ENCODE results near the gene GMPS. TPM values are rescaled to one million over a fixed set of nuclear protein-coding genes. Genes with fewer than 3 reads are reported as not detected.

GMPS gene
- total RNA-seq, 1 experiment from 2014 or later, result 185 TPM

- BruUV-seq (replicated peaks), result no TSS peak
These were observed 111.2 kb downstream of the GMPS start for GRCh38 chr3:155981669-155982068.

GRCh38 chr3:155983834-155984474, 113.5 kb downstream of the GMPS start:
- Histone ChIP-seq H3K36me3 (ENCODE audit: insufficient read depth, low read length, poor library complexity, severe bottlenecking) (no peaks in the 10 kb centered on the region), H3K27me3 (replicated peaks; ENCODE audit: insufficient read depth, low read depth, low read length, poor library complexity) (no peaks in the 10 kb centered on the region), H3K27ac (ENCODE audit: low read depth, low read length, poor library complexity, severe bottlenecking) (no peak overlapping the region), H3K4me1 (ENCODE audit: insufficient read depth, low read length, poor library complexity, severe bottlenecking) (no peaks in the 10 kb centered on the region), H3K9me3 (ENCODE audit: low read depth, low read length, poor library complexity, severe bottlenecking) (no peaks in the 10 kb centered on the region), H3K4me3 (ENCODE audit: low read depth, low read length, poor library complexity, severe bottlenecking) (no peak overlapping the region)
- CTCF ChIA-PET, result no interaction called here
- POLR2A ChIA-PET (ENCODE audit: low non-redundant PET), result no interaction called here
- intact Hi-C loops (cut with micrococcal nuclease; ENCODE audit: unreplicated experiment), result no loop called here
- TF ChIP-seq EZH2 (IDR thresholded peaks at IDR 0.05; ENCODE audit: borderline replicate concordance, low read depth, low read length, poor library complexity, severe bottlenecking), result no peak
- DNase-seq (ENCODE audit: low spot score), result no peak
- BruUV-seq (replicated peaks), result no TSS peak

More at GRCh38 chr3:155981669-155982068, 111.2 kb downstream of the GMPS start:
- no peak overlapping the region for H3K27ac ChIP-seq (ENCODE audit: low read depth, low read length, poor library complexity, severe bottlenecking)
- no peak for TF ChIP-seq EZH2 (IDR thresholded peaks at IDR 0.05; ENCODE audit: borderline replicate concordance, low read depth, low read length, poor library complexity, severe bottlenecking)
- no peak for TF ChIP-seq CTCF (conservative IDR thresholded peaks at IDR 0.05; ENCODE audit: low read depth, low read length)
- DNase-seq (ENCODE audit: low spot score), result no peak
- H3K27me3 ChIP-seq (replicated peaks; ENCODE audit: insufficient read depth, low read depth, low read length, poor library complexity), result no peaks in the 10 kb centered on the region
- no peak overlapping the region for H3K4me3 ChIP-seq (ENCODE audit: low read depth, low read length, poor library complexity, severe bottlenecking)
- intact Hi-C loops (cut with micrococcal nuclease; ENCODE audit: unreplicated experiment), result no loop called here
- no peaks in the 10 kb centered on the region for H3K36me3 ChIP-seq (ENCODE audit: insufficient read depth, low read length, poor library complexity, severe bottlenecking)
- ChIA-PET POLR2A (ENCODE audit: low non-redundant PET) (no interaction called here), CTCF (no interaction called here)
- no peaks in the 10 kb centered on the region for H3K4me1 ChIP-seq (ENCODE audit: insufficient read depth, low read length, poor library complexity, severe bottlenecking)
- H3K9me3 ChIP-seq (ENCODE audit: low read depth, low read length, poor library complexity, severe bottlenecking), result no peaks in the 10 kb centered on the region

- H3K9me3 ChIP-seq (ENCODE audit: low read depth, low read length, poor library complexity, severe bottlenecking), result no peaks in the 10 kb centered on the region
- ChIA-PET CTCF (no interaction called here), POLR2A (ENCODE audit: low non-redundant PET) (no interaction called here)
- H3K27me3 ChIP-seq (replicated peaks; ENCODE audit: insufficient read depth, low read depth, low read length, poor library complexity), result no peaks in the 10 kb centered on the region
- intact Hi-C loops (cut with micrococcal nuclease; ENCODE audit: unreplicated experiment), result no loop called here
- TF ChIP-seq CTCF (conservative IDR thresholded peaks at IDR 0.05; ENCODE audit: low read depth, low read length) (no peak), EZH2 (IDR thresholded peaks at IDR 0.05; ENCODE audit: borderline replicate concordance, low read depth, low read length, poor library complexity, severe bottlenecking) (no peak)
- H3K27ac ChIP-seq (ENCODE audit: low read depth, low read length, poor library complexity, severe bottlenecking), result no peak overlapping the region
- H3K4me1 ChIP-seq (ENCODE audit: insufficient read depth, low read length, poor library complexity, severe bottlenecking), result no peaks in the 10 kb centered on the region
- H3K4me3 ChIP-seq (ENCODE audit: low read depth, low read length, poor library complexity, severe bottlenecking), result no peak overlapping the region
- BruUV-seq (replicated peaks), result no TSS peak
- DNase-seq (ENCODE audit: low spot score), result no peak
- H3K36me3 ChIP-seq (ENCODE audit: insufficient read depth, low read length, poor library complexity, severe bottlenecking), result no peaks in the 10 kb centered on the region
These were observed 114.5 kb downstream of the GMPS start for GRCh38 chr3:155984791-155985417.

GRCh38 chr3:155989536-155989935, 119.1 kb downstream of the GMPS start:
- H3K4me1 ChIP-seq (ENCODE audit: insufficient read depth, low read length, poor library complexity, severe bottlenecking), result no peaks in the 10 kb centered on the region
- H3K9me3 ChIP-seq (ENCODE audit: low read depth, low read length, poor library complexity, severe bottlenecking), result no peaks in the 10 kb centered on the region
- H3K27me3 ChIP-seq (replicated peaks; ENCODE audit: insufficient read depth, low read depth, low read length, poor library complexity), result no peaks in the 10 kb centered on the region
- intact Hi-C loops (cut with micrococcal nuclease; ENCODE audit: unreplicated experiment), result no loop called here
- DNase-seq (ENCODE audit: low spot score), result no peak
- TF ChIP-seq CTCF (conservative IDR thresholded peaks at IDR 0.05; ENCODE audit: low read depth, low read length), result no peak
- no peak overlapping the region for H3K4me3 ChIP-seq (ENCODE audit: low read depth, low read length, poor library complexity, severe bottlenecking)
- ChIA-PET POLR2A (ENCODE audit: low non-redundant PET) (no interaction called here), CTCF (no interaction called here)
- BruUV-seq (replicated peaks), result no TSS peak
- no peaks in the 10 kb centered on the region for H3K36me3 ChIP-seq (ENCODE audit: insufficient read depth, low read length, poor library complexity, severe bottlenecking)
- H3K27ac ChIP-seq (ENCODE audit: low read depth, low read length, poor library complexity, severe bottlenecking), result no peak overlapping the region
